GM18499 (cell line): ENCODE results near the gene EGFLAM.

Source experiments
- ATAC-seq: cut with Tn5 transposase; IDR thresholded peaks from one replicate; pipeline ENCODE4 v1.9.1; 2021; ENCODE audit warnings: moderate number of reproducible peaks; ENCODE audit not compliant: insufficient read depth, unreplicated experiment

The EGFLAM gene

DNA sequence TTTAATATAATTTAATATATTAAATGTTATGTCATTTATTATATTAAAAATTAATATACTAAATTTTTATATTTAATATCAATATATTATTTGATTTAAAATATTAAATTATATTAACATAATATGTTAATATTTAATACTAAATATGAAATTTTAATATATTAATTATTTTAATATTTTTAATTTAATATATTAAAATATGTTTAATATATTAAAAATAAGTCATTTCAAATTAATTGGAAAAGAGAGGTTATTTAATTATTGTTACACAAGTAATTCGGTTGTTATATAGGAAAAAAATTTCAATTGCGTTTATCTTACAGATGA is 183.9 kb downstream of the EGFLAM start:
- no peak for ATAC-seq

DNA sequence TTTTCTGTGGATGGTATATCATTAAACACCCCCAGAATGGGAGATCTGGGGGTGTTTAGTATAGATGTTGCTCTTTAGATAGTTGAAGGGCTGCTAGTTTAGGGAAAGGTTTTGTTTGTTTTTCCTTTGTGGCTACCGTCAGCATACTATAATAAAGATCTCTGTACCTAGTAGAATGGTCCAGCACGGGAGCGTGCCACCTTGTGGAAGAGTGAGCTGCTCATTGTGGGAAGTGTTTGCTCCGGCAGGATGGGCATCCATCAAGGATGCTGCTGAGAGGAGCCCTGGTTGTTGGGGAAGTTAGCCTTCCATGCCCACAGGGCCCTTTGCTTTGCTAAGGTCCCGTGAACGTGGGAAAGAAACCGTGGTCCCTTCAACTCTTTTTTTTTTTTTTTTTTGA is 185.0 kb downstream of the EGFLAM start:
- no peak for ATAC-seq

DNA sequence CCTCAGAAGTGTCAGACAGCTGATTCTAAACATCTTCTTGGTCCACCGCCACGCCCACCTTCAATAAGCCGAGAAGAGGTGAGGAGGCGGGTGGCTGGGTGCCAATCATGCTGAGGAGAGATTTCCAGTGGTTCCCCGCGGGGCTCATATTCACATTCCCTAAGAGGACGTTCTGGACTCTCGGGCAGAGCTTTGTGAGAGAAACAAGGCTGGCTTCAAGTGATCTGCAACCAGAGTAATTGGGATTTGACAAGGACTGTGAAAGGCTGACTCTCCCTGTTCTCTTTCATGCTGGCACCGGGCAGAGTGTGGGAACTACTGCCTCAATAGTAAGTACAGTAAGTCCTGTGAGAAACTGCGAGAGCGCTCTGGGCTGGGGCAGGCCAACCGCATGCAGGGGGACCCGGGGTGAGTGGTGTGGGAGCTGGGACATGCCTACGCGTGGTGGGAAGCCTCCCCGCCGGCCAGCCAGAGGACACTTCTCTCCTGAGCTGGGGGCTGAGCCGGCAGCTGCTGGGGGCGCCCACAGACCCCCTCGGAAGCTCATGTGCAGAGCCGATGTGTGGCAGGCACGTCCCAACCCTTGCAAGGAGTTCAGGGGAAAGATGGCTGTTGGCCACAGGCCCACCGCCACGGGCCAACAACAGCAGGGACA is 187.1 kb downstream of the EGFLAM start:
- no peak for ATAC-seq

DNA sequence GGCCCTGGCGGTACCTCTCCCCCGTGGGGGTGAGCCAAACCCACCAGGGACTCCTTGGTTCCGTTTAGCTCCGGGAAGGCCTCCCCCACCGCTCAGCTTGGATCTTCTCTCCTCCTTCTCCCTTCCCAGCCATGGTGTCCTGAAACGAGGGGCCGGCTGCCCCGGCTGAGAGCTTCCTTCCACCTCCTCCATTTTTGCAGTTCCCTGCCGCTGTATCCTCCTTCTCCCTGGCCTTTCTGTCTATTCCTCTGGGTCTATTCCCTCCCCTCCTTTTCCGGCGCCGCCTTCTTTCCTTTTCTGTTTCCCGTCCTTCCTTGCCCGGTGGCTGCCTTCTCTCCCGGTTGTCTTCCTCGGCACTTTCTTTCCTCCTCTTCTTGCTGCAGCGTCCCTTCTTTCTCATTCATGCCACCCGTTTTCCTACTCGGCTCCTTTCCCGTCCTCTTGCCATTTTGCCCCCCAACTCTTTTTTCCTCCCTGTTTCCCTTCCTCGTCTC is 187.7 kb downstream of the EGFLAM start:
- no peak for ATAC-seq

DNA sequence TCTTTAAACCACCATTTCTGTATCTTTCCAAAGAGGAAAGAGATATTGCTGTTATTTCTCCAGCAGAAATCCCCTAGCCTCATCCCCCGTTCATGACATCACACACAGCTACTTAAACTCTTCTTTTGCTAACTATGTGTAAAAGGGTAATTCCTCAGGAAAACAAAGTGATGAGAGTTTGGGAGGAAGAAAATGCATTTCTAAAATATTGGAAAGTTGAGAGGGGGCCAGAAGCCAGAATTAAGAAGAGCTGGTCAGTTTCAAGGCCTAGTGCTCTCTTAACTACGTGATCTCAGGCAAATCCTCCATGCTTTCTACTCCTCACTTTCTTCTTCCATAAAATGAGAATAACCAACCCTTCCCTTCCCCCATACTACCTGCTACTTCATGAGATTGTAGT is 188.7 kb downstream of the EGFLAM start:
- ATAC-seq, result no peak

DNA sequence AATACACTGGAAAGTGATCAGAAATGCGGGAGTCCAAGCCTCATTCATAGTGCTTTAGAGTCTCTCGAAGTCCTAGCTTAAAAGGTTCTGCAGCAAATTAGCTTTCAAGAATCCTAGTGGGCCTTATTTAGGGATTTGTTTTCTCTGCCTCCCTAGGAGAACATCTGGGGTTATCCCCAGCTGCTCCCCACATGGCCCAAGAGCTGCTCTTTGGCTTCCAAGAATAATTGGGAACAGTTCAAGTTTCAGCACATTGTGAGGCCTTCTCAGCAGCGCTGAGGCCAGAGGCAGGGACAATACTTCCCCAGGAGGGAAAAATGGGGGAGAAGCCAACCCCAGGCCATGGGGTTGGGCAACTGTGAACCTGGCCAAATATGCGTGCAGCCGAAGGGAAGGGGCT is 189.4 kb downstream of the EGFLAM start:
- no peak for ATAC-seq

DNA sequence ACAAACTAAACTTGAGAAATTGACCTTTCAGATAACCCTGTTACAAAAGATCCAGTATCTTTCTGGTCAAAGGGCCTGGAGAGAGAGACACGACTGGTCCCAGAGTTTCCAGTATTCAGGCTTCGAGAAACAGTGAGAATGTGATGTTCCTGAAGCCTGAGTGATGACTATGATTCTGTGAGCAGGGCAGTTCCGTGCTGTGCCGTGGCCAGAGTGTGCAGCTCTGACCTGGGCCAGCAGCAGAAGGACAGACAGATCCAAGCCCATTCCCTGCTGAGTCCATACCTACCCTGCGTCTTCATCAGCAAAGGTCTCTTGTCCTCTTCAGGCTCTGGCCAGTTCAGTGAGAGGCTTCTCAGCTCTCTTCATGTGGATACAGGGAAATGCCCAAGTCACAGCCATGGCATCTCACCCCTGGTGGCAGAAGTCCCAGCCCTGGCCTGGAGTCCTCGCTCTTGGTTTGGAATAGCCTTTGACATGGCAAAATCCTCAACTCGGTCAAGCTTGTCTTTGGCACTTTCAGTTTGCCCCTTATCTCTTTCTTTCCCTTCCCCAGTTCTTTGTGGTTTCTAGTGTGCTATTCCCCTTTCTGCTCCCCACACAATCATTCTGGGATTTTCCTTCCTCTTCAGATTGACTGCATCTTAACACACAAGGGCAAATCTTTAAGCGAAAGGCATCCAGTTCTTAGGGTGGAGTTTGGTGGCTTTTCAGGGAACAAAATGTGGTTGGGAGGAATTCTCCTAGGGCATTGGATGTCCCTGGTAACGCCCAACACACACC is 190.4 kb downstream of the EGFLAM start:
- no peak for ATAC-seq

DNA sequence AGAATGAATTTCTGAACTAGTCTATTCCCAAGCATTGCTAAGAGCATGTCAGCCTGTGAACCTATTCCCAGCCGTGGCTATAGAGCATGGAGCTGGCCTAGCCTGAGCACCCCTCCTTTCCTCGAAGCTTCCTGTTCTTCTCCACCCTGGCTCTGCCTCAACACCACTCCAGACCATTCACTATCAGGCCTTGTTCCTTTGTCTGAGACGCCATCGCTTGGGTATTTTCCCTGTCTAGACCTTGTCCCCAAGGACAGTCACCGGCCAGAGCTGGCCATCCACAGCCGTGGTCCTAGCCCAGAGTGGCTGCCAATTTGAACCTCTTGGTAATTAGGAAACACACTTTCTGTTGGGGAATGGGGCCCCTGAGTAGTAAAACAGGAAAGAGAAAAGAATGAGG is 192.3 kb downstream of the EGFLAM start:
- no peak for ATAC-seq

DNA sequence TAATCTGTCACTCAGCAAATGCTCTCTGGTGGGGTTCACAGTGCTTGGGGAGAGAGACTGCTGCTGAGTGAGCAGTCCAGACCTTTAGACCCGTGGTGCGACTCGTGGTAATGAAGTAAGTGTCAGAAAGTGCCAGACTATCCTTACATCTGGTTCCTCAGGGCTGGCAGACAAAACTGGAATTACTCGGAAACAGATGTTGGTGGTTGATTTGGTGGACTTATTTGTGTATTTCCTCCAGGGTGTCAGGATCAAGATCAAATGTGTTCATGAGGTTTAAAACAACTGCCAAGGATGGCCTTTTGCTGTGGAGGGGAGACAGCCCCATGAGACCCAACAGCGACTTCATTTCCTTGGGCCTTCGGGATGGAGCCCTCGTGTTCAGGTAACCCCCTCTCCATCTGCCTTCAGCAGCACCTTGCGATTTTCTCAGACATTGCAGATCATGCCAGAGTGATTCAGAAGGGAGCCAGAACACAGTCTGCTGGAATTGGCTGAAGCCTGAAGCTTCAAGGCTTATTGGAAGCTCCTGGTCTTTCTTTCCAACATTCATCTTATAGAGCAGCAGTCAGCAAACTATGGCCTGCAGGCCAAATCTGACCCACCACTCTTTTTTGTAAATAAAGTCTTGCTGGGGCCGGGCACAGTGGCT is 192.8 kb downstream of the EGFLAM start:
- no peak for ATAC-seq

DNA sequence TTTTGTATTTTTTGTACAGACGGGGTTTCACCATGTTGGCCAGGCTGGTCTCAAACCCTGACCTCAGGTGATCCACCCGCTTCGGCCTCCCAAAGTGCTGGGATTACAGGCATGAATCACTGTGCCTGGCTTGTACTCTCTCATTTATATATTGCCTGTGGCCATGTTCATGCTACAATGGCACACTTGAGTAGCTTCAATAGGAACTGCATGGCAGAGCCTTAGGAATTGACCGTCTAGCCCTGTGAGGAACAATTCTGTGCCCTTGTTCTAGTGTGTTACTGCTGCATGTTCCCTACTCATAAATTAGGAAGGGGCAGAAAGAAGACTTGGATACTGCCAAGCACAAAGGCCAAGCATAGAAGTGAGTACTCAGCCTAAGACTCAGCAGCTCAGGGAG is 193.8 kb downstream of the EGFLAM start:
- ATAC-seq, result no peak

DNA sequence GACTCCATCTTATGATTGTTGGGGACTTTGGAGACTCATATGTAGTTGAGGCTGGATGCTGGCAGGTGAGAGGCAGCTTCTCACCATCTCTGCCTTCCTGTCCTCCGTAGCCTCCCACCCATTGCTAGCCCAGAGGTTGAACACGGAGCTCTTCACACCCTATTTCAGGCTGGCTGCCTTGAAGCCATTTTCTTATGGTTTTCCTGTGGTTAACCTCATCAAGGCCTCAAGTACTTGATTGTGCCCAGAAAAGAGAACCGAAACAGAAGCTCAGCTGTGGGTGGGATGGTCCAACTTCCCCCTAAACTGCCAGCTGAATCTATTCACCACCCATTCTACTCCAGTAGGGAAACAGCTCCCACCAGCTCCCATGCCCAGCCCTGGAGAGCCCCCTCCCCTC is 195.1 kb downstream of the EGFLAM start:
- peak; percentile 99 for ATAC-seq

DNA sequence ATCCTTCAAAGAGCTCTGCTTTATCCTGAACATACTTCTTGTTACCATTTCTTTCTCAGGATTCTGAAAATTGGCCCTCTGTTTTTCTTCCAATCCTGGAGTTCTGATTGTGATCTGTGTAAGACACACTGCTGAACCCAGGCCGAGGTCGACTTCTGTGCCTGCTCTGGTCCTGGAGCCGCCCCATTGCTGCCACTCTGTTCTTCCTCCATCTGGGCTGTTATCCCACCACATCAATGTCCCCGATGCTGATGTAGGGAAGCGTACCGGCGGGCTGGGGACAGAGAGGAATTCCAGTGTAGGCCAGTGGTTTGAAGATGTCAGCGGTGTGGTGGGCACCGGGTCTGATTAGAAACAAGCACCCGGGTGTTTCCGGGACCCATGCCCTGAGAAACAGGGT is 195.6 kb downstream of the EGFLAM start:
- ATAC-seq, result no peak

DNA sequence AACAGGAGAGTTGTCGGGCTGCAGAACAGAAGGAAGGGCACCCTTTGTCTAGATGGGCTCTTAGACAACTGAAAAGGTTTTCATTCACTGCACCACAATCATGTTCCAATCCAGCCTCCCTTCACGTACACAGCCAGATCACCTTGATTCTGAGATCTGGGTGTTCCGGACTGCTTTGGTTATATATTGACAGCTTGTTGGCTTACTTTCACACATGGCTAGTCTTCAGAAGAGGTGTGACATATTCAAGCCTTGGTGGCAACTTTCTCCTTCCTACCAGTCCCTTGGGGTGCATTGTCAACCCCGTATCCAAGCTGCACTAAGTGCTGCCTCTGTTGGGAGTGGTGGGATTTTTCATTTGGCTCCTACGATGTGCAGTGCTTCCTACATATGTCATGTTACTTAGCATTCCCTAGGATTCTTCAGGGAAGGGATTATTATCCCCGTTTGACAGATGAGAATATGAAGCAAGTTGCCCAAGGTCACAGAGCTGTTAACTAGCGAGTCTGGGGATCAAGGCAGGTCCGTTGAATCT is 197.5 kb downstream of the EGFLAM start:
- ATAC-seq, result peak; percentile 33

DNA sequence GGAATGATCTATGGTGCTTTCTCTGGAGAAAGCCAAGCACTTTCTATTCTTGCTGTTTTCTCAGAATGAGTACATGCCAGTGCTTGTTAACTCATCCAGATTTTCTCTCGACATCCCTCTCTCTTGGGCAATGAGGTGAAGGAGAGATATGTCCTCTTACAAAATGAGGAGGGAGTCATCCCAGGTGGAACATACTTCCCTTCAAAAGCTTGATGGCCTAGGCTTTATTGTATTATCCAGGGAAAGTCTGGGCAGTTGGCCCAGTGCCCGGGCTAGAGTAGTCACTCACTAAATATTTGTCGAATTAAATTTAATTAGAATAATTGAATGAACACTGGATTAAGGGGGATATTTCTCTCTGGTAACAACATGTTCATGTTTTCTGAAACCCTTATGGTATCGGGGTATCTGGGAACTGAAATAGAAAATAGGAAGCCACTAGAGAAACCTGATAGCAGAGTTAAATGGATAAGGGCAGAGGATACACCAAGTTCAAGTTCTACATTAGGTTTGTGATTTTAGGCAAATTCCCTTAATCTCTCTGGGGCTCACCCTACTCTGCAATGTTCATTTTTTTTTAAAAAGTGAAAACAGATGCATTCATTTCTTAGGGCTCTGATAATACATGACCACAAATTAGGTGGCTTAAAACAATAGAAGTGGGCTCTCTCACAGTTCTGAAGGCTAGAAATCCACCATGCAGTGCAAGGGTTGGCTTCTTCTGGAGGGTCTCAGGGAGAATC is 198.5 kb downstream of the EGFLAM start:
- ATAC-seq, result no peak

DNA sequence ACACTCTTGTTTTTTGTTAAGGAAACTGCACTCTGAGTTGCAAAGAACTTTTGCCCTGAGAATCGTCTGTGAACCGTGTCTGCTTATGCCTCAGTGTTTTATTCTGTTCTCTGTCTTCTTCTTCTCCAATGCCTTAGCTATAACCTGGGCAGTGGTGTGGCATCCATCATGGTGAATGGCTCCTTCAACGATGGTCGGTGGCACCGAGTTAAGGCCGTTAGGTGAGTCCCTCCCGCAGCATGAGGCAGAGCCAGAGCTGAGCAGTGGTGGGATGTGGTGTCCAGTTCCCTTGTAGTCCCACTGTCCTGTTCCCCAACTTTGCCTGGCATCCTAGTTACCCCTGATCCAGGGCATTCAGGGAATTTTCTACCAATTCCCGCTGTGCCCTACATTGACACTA is 199.8 kb downstream of the EGFLAM start:
- ATAC-seq, result no peak

DNA sequence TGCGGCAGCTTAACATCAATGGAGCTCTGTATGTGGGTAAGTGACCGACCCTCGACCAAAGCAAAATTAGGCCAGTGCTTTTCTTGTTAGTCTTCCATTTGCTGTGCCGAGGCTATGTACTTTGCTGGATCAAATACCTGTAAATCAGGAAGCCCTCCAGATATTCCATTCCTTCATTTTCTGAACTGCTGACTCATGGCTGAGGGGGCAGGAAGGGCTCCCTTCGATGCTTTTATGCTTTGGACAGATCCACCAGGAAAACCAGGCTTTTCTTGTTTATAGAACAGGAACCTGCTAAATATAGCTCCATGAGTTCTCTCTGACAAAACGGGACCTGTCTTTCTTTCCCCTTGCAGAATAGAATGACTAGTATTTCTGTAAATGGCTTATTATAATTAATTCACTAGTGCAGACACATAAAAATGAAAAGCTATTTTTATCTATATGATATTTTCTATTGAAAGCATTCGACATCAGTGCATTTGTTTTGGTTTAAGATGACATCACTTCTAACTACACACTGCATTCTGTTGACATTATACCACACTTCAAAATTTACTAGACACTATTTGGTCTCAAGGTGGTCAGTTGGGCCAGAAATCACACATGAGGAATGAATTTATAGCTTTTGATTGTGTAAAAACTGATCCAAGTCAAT is 204.7 kb downstream of the EGFLAM start:
- ATAC-seq, result no peak

DNA sequence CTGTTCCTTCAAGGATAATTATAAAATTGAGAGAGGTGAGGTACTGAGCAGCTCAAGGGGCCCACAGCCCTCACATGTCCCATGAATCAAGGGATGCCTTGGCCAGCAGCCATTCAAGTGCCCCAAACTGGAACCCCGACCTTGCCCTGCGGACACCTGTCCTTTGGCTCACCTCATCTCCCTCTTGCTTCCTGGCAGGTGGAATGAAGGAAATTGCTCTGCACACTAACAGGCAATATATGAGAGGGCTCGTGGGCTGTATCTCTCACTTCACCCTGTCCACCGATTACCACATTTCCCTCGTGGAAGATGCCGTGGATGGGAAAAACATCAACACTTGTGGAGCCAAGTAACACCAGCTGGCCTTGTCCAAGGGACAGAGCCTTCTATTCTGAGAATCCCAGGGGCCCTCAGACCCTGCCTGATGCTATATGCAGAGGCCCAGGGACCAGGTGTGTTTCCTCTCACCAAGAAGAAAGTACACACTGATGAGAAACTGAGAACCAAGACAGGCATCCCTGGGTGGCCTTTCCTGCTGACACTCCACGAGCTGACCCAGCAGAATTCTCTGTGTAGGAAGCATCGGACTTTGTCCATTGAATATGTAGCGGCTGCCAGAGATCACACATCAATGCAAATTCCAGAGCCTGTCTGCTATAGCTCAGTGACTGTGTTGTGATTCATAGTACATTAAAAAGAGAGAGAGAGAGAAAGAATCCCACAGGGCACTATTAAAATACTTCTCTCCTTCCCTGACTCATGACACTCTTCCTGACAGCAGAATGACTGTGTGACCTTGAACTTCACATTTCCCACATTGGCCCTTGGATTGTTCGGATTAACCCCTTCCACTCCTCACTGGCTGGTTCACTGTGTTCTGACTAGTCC is 205.5 kb downstream of the EGFLAM start:
- no peak for ATAC-seq

DNA sequence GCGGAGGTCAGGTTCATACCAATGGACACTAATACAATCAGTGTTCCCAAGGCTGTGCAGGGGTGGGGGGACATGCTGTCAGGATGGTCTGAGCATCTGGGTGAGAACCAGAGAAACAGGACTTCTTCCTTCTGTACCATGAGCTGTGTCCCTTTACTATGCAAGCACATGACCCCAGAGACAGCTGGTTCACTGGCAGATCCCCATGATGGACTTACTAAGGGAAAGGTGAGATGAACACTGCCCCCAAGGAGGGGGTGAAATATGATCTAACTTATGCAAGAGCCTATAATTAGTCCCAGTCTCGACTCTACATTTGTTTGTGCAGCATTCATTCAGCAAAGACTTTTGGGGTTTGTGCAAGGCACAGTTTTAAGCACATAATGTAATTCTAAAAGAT is 206.7 kb downstream of the EGFLAM start:
- ATAC-seq, result no peak
